Measurements from ENCODE around the gene GLB1L.

The GLB1L gene

GRCh38 chr2:219198974-219199373, 46.3 kb downstream of the GLB1L start:
- no peaks in the 10 kb centered on the region for H3K9me3 Mint-ChIP-seq
- no peak for DNase-seq
- H3K36me3 Mint-ChIP-seq (ENCODE audit: insufficient read depth): peaks cover 6% of the 10 kb centered on the region
- H3K27me3 Mint-ChIP-seq: peaks cover 11 to 13% of the 10 kb centered on the region in 2 donors
- peak overlapping the region in 1 of 2 donors; percentile 66 for H3K4me3 Mint-ChIP-seq
- ATAC-seq (replicated peaks): no peak
- H3K4me1 Mint-ChIP-seq (ENCODE audit: low read depth in 2 of 2): peaks cover 11 to 15% of the 10 kb centered on the region in 2 donors
- H3K27ac Mint-ChIP-seq: no peak overlapping the region

GRCh38 chr2:219197388-219197787, 47.9 kb downstream of the GLB1L start:
- no peak overlapping the region for H3K4me3 Mint-ChIP-seq
- peaks cover 6% of the 10 kb centered on the region for H3K36me3 Mint-ChIP-seq (ENCODE audit: insufficient read depth)
- H3K4me1 Mint-ChIP-seq (ENCODE audit: low read depth in 2 of 2): peaks cover 11 to 15% of the 10 kb centered on the region in 2 donors

GRCh38 chr2:219186754-219187456, 58.3 kb downstream of the GLB1L start:
- ATAC-seq (replicated peaks) (no peak), DNase-seq (no peak)
- H3K36me3 Mint-ChIP-seq (ENCODE audit: insufficient read depth): peaks cover 21% of the 10 kb centered on the region

More at GRCh38 chr2:219197388-219197787, 47.9 kb downstream of the GLB1L start:
- no peaks in the 10 kb centered on the region for H3K9me3 Mint-ChIP-seq
- H3K27ac Mint-ChIP-seq: no peak overlapping the region
- DNase-seq (no peak), ATAC-seq (replicated peaks) (no peak)
- peaks cover 11 to 13% of the 10 kb centered on the region in 2 donors for H3K27me3 Mint-ChIP-seq

More at GRCh38 chr2:219186754-219187456, 58.3 kb downstream of the GLB1L start:
- no peaks in the 10 kb centered on the region for H3K9me3 Mint-ChIP-seq
- peaks cover 0 to 11% of the 10 kb centered on the region in 2 donors for H3K4me1 Mint-ChIP-seq (ENCODE audit: low read depth in 2 of 2)
- peak overlapping the region in 1 of 2 donors; percentile 1 for H3K27ac Mint-ChIP-seq
- no peak overlapping the region for H3K4me3 Mint-ChIP-seq
- H3K27me3 Mint-ChIP-seq: no peaks in the 10 kb centered on the region
